Measurements from ENCODE around the gene ZSCAN22. TPM values are rescaled to one million over a fixed set of nuclear protein-coding genes. Genes with fewer than 3 reads are reported as not detected.

ZSCAN22 gene
- total and polyA plus RNA-seq, 2 of the 4 experiments (the other 2 are of a cell fraction) = 2.2 to 2.5 TPM

- TF ChIP-seq ELK1 (IDR thresholded peaks at IDR 0.05; ENCODE audit: borderline replicate concordance, low read depth, low read length) = no peak
These were observed 60.0 kb downstream of the ZSCAN22 start, which contains the start of gene RPS5 (continued) for GRCh38 chr19:58386576-58387337.
